GM10248 (cell line): Measurements from ENCODE around the gene RBM18.

Experiments
- CTCF ChIA-PET: fragments of 300-600 bp; sonication (Branson Sonifier 250); formaldehyde crosslinking; extraction: SDS; loops from one replicate; lab custom pipeline; 2021; ENCODE audit warnings: antibody characterized with exemption; lab: Yijun Ruan, JAX
- POLR2A ChIA-PET: fragments of 350-650 bp; sonication (Branson Sonifier 250); formaldehyde crosslinking; extraction: SDS; loops from one replicate; lab custom pipeline; 2020; ENCODE audit warnings: antibody characterized with exemption; lab: Yijun Ruan, JAX
- DNase-seq: peaks from one replicate; pipeline ENCODE4 v3.0.0; 2012; ENCODE audit errors: extremely low spot score
- TF ChIP-seq, protein P1 (sequence below): IDR thresholded peaks from 2 replicates; pipeline ENCODE4 v1.5.1; 2012; ENCODE audit warnings: mild to moderate bottlenecking, low read depth; ENCODE audit errors: extremely low read depth, missing control alignments, control extremely low read depth

Gene RBM18

DNA sequence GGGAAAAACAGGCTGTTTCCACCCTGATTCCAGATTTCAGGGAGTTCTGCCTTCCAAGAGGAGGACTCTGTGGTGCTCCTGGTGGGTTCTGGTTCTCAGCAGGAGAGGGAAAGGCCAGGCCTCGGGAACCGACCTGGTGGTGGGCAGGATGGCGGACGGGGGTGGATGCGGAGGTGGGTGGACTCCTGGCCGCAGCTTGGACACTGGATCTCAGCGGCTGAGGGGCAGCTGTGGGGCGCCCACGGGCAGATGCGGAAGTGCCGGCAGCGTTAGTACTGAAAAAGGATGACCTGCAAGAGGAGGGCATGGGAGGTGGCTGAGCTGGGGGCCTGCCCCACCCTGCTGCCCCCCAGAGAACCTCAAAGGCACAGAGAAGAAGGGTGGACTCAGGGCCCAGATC is 60.1 kb downstream of the RBM18 start:
- TF ChIP-seq, protein P1, sequence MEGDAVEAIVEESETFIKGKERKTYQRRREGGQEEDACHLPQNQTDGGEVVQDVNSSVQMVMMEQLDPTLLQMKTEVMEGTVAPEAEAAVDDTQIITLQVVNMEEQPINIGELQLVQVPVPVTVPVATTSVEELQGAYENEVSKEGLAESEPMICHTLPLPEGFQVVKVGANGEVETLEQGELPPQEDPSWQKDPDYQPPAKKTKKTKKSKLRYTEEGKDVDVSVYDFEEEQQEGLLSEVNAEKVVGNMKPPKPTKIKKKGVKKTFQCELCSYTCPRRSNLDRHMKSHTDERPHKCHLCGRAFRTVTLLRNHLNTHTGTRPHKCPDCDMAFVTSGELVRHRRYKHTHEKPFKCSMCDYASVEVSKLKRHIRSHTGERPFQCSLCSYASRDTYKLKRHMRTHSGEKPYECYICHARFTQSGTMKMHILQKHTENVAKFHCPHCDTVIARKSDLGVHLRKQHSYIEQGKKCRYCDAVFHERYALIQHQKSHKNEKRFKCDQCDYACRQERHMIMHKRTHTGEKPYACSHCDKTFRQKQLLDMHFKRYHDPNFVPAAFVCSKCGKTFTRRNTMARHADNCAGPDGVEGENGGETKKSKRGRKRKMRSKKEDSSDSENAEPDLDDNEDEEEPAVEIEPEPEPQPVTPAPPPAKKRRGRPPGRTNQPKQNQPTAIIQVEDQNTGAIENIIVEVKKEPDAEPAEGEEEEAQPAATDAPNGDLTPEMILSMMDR = no peak
- DNase-seq = no peak
- ChIA-PET CTCF (interaction anchor here (1.6 kb wide), 1 partner anchor 12 kb away, joined by 4 read pairs; no protein-coding TSS in a partner anchor), POLR2A (no interaction called here)

- no peak for DNase-seq
- TF ChIP-seq, protein P1 = no peak
- POLR2A ChIA-PET = no interaction called here
- CTCF ChIA-PET = interaction anchor here (1.6 kb wide), 1 partner anchor 12 kb away, joined by 4 read pairs; no protein-coding TSS in a partner anchor
Observed at GRCh38 chr9:122204055-122204454, 60.6 kb downstream of the RBM18 start.

- POLR2A ChIA-PET = no interaction called here
Observed at GRCh38 chr9:122202111-122202510, 62.5 kb downstream of the RBM18 start.

DNA sequence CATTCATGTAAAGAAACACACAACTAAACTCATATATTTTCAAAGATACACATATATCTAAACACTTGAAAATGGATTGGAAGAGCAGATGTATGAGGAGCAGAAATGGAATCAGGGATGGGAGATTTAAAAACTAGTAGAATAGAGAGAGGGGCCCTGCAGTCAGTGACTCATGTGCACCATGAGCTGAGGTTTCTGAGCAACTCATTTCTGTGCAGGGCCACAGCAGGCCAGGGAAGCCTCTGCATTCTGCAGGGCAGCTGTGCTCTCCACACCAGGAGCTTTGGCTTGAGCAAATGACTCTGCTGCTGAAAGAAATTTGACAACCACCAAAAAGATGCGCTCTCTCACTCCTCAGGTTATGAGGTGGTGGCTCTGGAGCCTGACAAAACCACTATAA is 63.0 kb downstream of the RBM18 start:
- CTCF ChIA-PET = no interaction called here
- TF ChIP-seq, protein P1 = no peak
- POLR2A ChIA-PET = no interaction called here
- no peak for DNase-seq

More at GRCh38 chr9:122202111-122202510, 62.5 kb downstream of the RBM18 start:
- TF ChIP-seq, protein P1 = no peak
- no peak for DNase-seq
- CTCF ChIA-PET = no interaction called here

GRCh38 chr9:122200960-122201595 is 63.6 kb downstream of the RBM18 start:
- TF ChIP-seq, protein P1 = no peak
- ChIA-PET POLR2A (no interaction called here), CTCF (no interaction called here)
- DNase-seq = no peak

GRCh38 chr9:122197882-122198281 is 66.8 kb downstream of the RBM18 start:
- ChIA-PET CTCF (no interaction called here), POLR2A (no interaction called here)
- DNase-seq = no peak
- TF ChIP-seq, protein P1 = no peak
